Measurements from ENCODE around the gene ADGRV1.

DNA sequence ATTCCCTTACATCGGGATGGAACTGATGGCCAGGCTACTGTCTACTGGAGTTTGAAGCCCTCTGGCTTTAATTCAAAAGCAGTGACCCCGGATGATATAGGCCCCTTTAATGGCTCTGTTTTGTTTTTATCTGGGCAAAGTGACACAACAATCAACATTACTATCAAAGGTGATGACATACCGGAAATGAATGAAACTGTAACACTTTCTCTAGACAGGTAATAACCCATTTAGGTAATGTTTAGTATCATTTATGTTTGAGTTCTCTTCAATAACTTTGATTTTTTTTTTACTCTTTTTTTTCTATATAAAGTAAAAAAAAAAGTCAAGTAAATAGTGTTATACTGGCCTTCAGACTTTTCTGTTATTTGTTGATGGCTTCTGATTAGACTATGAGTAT is 79.1 kb downstream of the ADGRV1 start:
- TF ChIP-seq CTCF (IDR thresholded peaks at IDR 0.05) (no peak), ZFX (IDR thresholded peaks at IDR 0.05; ENCODE audit: borderline replicate concordance) (no peak)

Data from 22Rv1 (cell line).